ENCODE results near the gene TRIO.

Gene TRIO

DNA sequence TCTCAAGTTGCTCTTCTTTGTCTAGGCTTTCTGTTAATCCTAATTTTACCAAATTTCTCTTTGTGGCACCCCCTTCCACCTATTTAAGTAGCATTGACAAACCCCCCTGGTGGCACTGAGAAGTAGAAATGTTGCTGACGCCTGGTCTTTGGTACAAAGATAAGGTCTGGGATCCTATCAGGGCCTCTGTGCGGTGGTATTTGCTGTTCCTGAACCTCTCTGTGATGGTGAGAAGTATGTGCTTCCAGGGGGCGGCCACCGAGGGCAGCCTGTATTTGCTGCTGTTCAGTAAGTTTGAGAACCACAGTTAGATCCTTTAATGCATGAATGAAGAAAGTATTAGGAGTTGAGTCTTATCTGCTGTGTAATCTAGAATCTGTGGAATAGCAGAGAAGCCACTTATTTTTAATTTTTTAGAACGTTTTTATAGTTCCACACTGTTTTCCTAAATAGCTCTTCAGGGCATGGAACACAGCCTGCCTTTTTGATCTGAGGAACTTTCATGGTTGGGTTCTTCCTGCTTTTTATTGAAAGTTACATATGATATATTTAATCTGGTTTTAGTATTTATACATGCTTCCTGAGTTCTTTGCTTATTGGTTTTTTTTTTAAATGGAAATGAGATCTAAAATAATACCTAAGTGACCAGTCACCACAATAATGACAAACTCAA, 124.2 kb downstream of the TRIO start:
- no peak for DNase-seq (ENCODE audit: low spot score)

DNA sequence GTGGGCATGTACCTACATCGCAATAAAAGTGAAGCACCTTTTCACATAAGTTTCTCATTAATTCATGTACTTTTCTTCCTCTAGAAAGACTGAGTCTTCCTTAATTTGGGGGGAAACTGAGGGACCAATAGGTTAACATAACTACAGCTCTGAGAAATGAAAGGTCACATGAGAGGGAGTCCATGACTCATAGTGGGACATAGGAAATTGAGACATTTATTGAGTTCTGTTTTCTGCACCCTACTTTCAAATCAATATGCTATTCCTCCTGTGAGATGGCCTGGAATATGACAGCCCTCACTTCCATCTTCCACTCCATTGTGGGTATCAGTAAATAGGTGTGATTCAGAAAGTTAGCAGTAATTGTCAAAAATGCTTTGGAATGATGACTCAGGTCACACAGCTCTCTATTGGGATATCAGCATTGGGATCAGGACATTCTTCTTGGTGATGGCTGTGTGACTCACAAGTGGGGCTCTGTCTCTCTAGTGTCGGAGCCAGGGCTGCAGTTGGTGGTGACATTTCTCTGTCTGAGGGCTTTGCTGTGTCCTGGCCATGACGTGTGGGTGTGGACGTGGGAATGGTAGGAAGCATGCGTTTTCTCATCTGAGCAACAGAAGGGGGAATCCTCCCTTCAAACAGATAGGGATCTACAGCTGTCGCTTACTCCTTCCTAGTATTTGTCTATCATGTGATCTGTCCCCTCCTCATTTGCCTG, 125.0 kb downstream of the TRIO start:
- peak; percentile 81 for DNase-seq (ENCODE audit: low spot score)

DNA sequence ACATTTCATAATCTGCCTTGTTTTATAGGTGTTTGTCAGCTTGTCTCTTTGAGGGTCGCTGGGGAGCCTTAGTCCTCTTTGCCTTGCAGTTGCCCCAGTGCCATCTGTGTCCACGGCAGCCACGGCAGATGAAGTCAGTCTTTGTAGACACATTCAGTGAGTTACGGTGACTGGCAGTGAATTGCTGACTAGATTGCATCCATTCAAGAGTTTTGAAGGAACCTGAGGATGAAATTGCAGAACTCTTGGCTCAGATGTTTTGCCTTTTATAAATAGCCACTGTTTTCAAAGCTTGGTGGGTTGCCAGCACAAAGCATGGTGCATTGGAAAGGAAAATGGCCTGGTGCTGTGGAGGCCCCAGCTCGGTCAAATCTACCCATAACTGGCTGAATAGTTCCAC, 125.6 kb downstream of the TRIO start:
- DNase-seq (ENCODE audit: low spot score): no peak

DNA sequence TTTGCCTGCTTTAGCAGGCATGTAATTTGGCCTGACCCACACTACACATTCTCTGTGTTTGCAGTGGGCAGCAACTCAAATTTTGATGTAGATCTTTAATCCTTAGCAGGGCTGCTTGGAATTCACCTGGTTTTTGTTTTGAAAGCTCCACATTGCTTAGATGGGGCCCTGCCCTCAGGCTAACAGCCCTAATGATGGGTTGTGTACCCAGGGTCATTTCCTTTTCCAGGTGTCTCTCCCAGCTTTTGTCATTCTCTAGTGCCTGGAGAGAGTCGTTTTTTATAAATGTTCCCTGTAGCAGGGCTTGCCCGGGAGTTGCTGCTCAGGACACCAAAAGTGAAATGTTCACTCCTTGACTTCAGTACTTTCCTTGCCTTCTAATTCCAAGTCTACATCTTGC, 126.3 kb downstream of the TRIO start:
- no peak for DNase-seq (ENCODE audit: low spot score)

- DNase-seq (ENCODE audit: low spot score): peak; percentile 72
Measured at GRCh38 chr5:14270209-14270702, 127.1 kb downstream of the TRIO start.

GRCh38 chr5:14272548-14273205, 129.5 kb downstream of the TRIO start:
- no peak for DNase-seq (ENCODE audit: low spot score)

- no peak for DNase-seq (ENCODE audit: low spot score)
Measured at GRCh38 chr5:14273207-14273767, 130.1 kb downstream of the TRIO start.

DNA sequence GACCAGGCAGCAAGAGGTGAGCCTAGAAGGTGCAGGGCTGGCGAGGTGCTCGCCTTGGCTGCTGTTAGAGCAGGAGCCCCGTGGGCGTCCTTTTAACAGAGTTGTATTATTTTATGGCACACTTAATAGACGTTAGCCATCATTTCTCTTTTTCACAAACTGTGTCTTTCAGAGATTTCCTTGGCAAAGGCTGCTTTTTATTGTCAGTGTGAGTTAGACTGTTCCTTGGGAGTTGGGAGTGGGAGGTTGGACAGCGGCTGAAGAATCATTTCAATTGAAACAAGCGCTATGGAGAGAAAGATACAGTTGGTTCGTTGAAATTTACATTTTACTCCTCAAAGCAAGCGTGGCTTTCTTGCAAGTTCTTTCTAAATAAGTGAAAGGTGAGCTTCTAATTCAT, 133.2 kb downstream of the TRIO start:
- no peak for DNase-seq (ENCODE audit: low spot score)

GRCh38 chr5:14277385-14278320, 134.5 kb downstream of the TRIO start:
- no peak for DNase-seq (ENCODE audit: low spot score)

- no peak for DNase-seq (ENCODE audit: low spot score)
Measured at GRCh38 chr5:14280294-14280854, 137.2 kb downstream of the TRIO start.

DNA sequence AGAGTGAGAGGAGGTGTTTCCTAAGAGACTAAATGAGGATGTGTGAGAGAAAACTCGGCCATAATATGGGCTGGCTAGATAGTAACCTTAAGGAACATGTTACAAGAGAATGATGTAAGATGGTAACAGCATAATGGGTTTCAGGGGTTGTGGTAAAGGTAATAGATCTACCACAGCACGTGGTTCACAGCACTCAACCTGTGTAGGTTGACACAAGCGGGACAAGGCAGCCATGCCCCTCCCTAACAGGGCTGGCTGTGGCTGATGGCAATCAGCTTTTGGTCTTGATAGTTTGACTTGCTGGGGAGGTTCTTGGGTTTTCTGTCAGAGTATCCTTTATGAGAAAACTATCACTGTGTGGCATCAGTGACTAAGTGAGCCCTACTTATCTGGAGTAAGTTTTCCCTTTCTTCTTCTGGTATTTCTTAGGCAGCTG, 138.6 kb downstream of the TRIO start:
- DNase-seq (ENCODE audit: low spot score): no peak

DNA sequence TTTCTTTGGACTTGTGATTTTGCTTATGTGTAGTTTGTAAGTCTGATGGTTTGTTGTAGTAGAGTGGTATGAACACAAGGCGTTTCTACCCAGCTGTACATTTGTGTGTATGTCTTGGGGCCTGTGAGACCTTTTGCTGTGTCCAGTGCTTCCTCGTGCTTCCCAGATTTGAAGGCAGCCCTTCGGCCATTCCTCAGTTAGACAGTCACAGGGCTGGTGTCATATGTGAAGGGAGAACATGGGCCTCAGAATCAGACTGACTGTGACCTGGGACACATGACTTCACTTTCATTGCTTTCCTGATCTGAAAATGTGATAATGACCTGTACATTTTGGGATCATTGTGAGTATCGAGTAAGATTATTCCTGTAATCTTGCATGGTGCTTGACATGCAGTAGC, 140.0 kb downstream of the TRIO start:
- no peak for DNase-seq (ENCODE audit: low spot score)

- no peak for DNase-seq (ENCODE audit: low spot score)
Measured at GRCh38 chr5:14284392-14285148, 141.4 kb downstream of the TRIO start.

- DNase-seq (ENCODE audit: low spot score): no peak
Measured at GRCh38 chr5:14286007-14286406, 142.9 kb downstream of the TRIO start.

- DNase-seq (ENCODE audit: low spot score): no peak
Measured at GRCh38 chr5:14286574-14287421, 143.7 kb downstream of the TRIO start.

GRCh38 chr5:14292766-14293658, 149.9 kb downstream of the TRIO start:
- DNase-seq (ENCODE audit: low spot score): no peak

- no peak for DNase-seq (ENCODE audit: low spot score)
Measured at GRCh38 chr5:14295610-14296009, 152.5 kb downstream of the TRIO start.

GRCh38 chr5:14296533-14297331, 153.6 kb downstream of the TRIO start:
- DNase-seq (ENCODE audit: low spot score): no peak

All from LoVo (cell line).